NB4 (cell line): Measurements from ENCODE around the gene PSMD11.

Experiments
- DNase-seq: peaks from one replicate; pipeline ENCODE4 v3.0.0; 2010; ENCODE audit warnings: low read depth
- H3K4me3 ChIP-seq: one replicate; pipeline ENCODE4 v1.5.1; 2011; ENCODE audit warnings: mild to moderate bottlenecking, low read depth, low read length, moderate library complexity
- MYC ChIP-seq: IDR thresholded peaks from 2 replicates; pipeline ENCODE4 v1.6.1; 2011; ENCODE audit warnings: low read depth, low read length
- POLR2A ChIP-seq: IDR thresholded peaks from 2 replicates; pipeline ENCODE4 v1.6.1; 2011; ENCODE audit warnings: mild to moderate bottlenecking; ENCODE audit not compliant: insufficient read length; ENCODE audit errors: extremely low read depth
- TF ChIP-seq, protein P1 (sequence below): IDR thresholded peaks from 2 replicates; pipeline ENCODE4 v1.6.1; 2011; ENCODE audit warnings: low read depth, low read length
- TF ChIP-seq, protein P2 (sequence below): IDR thresholded peaks from one replicate; pipeline ENCODE4 v1.5.1; 2012; ENCODE audit warnings: low read depth, low read length

Gene PSMD11

GRCh38 chr17:32481193-32481592, 36.9 kb downstream of the PSMD11 start:
- H3K4me3 ChIP-seq = no peak overlapping the region
- TF ChIP-seq, protein P1, sequence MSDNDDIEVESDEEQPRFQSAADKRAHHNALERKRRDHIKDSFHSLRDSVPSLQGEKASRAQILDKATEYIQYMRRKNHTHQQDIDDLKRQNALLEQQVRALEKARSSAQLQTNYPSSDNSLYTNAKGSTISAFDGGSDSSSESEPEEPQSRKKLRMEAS = no peak
- TF ChIP-seq MYC (no peak), POLR2A (no peak)
- TF ChIP-seq, protein P2, sequence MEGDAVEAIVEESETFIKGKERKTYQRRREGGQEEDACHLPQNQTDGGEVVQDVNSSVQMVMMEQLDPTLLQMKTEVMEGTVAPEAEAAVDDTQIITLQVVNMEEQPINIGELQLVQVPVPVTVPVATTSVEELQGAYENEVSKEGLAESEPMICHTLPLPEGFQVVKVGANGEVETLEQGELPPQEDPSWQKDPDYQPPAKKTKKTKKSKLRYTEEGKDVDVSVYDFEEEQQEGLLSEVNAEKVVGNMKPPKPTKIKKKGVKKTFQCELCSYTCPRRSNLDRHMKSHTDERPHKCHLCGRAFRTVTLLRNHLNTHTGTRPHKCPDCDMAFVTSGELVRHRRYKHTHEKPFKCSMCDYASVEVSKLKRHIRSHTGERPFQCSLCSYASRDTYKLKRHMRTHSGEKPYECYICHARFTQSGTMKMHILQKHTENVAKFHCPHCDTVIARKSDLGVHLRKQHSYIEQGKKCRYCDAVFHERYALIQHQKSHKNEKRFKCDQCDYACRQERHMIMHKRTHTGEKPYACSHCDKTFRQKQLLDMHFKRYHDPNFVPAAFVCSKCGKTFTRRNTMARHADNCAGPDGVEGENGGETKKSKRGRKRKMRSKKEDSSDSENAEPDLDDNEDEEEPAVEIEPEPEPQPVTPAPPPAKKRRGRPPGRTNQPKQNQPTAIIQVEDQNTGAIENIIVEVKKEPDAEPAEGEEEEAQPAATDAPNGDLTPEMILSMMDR = no peak
- DNase-seq = no peak

DNA sequence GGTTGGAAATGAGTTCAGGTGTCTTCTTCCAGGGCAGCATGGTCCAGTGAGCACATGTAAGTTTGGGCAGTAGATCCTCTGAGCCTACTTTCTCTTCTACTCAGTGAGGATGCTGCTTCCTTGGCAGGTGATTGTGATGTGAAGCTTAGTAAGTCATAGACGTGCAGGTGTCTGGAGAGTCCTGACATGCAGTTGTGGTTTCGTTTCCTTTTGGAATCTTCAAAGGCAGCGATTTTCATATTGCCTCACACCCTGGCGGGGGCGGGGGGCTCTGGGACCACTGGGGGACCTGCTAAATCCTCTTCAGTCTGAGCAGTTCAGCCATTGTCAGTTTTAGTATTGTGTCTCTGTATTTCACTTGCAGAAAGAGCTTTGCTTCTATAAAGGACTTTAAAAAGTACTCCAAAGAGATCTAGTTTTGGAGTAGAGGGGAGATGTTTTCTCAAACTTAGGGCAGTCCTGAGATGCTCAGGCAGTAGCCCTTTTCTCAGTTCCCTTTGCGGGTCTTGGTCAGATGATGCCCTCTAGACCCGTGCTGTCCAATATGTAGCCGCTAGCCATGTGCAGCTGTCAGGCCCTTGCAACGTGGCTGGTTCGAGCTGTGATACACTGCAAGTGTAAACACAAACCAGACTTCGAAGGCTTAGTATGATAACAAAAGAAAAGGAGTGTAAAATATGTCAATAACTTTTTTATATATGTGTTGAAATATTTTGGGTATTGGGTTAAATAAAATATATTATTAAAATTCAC, 38.4 kb downstream of the PSMD11 start:
- no peak for DNase-seq
- no peak overlapping the region for H3K4me3 ChIP-seq
- TF ChIP-seq MYC = no peak
- TF ChIP-seq POLR2A = no peak
- TF ChIP-seq, protein P1 = no peak
- TF ChIP-seq, protein P2 = no peak

GRCh38 chr17:32483451-32484019, 39.2 kb downstream of the PSMD11 start:
- DNase-seq = peak; percentile 79
- TF ChIP-seq MYC (0 out of 2 replicates have a peak, but pooled peaks have one; percentile 29), POLR2A (no peak)
- TF ChIP-seq, protein P1 = peak; percentile 28; the same call in 1 of the 2 replicates
- TF ChIP-seq, protein P2 = peak; percentile 76
- H3K4me3 ChIP-seq = no peak overlapping the region

DNA sequence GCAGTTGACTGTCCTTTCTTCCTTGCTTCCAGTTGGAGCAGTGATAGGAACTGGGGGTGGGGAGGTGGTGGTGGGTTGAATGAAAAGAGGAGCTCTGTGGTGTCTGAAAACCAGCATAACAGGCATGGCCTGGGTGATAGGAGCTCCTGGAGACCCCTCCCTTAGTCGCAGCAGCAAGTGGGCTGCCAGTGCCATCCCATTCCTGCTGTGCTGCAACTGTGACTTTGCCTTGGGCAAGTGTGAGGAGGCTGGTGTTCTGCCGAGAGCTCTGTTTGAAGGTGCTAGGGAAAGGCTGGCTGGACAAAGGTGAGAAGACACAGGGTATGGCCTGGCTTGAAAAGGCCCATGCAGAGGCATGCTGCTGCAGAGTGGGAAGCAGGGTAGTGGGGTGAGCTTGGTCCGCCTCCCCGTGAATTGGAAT, 39.7 kb downstream of the PSMD11 start:
- DNase-seq = no peak
- TF ChIP-seq MYC (no peak), POLR2A (no peak)
- TF ChIP-seq, protein P2 = no peak
- TF ChIP-seq, protein P1 = no peak
- no peak overlapping the region for H3K4me3 ChIP-seq

- no peak for DNase-seq
- no peak overlapping the region for H3K4me3 ChIP-seq
- TF ChIP-seq MYC (no peak), POLR2A (no peak)
- TF ChIP-seq, protein P1 = no peak
Measured at GRCh38 chr17:32484628-32485027, 40.3 kb downstream of the PSMD11 start.
